AG09309 (cell line): Measurements from ENCODE around the gene ZFC3H1.

Experiments
- DNase-seq: peaks from one replicate; pipeline ENCODE4 v3.0.0-alpha.2; 2010; ENCODE audit warnings: low read depth
- H3K4me3 ChIP-seq: 2 replicates; pipeline ENCODE4 v1.5.1; 2011; ENCODE audit warnings: mild to moderate bottlenecking, low read depth, low read length, moderate library complexity; ENCODE audit not compliant: control insufficient read depth
- CTCF ChIP-seq: IDR thresholded peaks from 2 replicates; pipeline ENCODE4 v1.5.1; 2011; ENCODE audit warnings: mild to moderate bottlenecking, low read depth, low read length, inconsistent platforms; ENCODE audit not compliant: insufficient read depth, control insufficient read depth; ENCODE audit errors: missing control alignments

Gene ZFC3H1

GRCh38 chr12:71661977-71662530 is 1.6 kb downstream of the ZFC3H1 start:
- no peak for TF ChIP-seq CTCF
- no peak for DNase-seq
- peak overlapping the region; percentile 98 for H3K4me3 ChIP-seq

- H3K4me3 ChIP-seq, result no peak overlapping the region
- TF ChIP-seq CTCF, result no peak
Measured at GRCh38 chr12:71656740-71657139, 6.9 kb downstream of the ZFC3H1 start.

GRCh38 chr12:71655907-71656306 is 7.7 kb downstream of the ZFC3H1 start:
- no peak overlapping the region for H3K4me3 ChIP-seq
- TF ChIP-seq CTCF, result no peak
- DNase-seq, result no peak

More at GRCh38 chr12:71656740-71657139, 6.9 kb downstream of the ZFC3H1 start:
- no peak for DNase-seq

- no peak for TF ChIP-seq CTCF
- H3K4me3 ChIP-seq, result no peak overlapping the region
- no peak for DNase-seq
Measured at GRCh38 chr12:71655495-71655894, 8.2 kb downstream of the ZFC3H1 start.

- no peak for TF ChIP-seq CTCF
- DNase-seq, result no peak
- no peak overlapping the region for H3K4me3 ChIP-seq
Measured at GRCh38 chr12:71654200-71654599, 9.4 kb downstream of the ZFC3H1 start.

- no peak for DNase-seq
- no peak overlapping the region for H3K4me3 ChIP-seq
- TF ChIP-seq CTCF, result no peak
Measured at GRCh38 chr12:71653137-71653536, 10.5 kb downstream of the ZFC3H1 start.

GRCh38 chr12:71652656-71653055 is 11.0 kb downstream of the ZFC3H1 start:
- TF ChIP-seq CTCF, result no peak
- no peak overlapping the region for H3K4me3 ChIP-seq
- no peak for DNase-seq
